NCI-H446 (cell line): Measurements from ENCODE around the gene ANKRD13C.
A peak's percentile ranks its signal among the peaks of the same experiment; 100 is the strongest.

Source experiments
- DNase-seq, 2 experiments: peaks; one replicate each; lab custom pipeline; 2025; lab: John Stamatoyannopoulos, UW

The ANKRD13C gene

GRCh38 chr1:70295749-70296148 is 58.8 kb downstream of the ANKRD13C start:
- no peak for DNase-seq

GRCh38 chr1:70293186-70293843 is 61.2 kb downstream of the ANKRD13C start:
- no peak for DNase-seq

- DNase-seq: no peak
Observed at GRCh38 chr1:70290218-70290617, 64.3 kb downstream of the ANKRD13C start.

GRCh38 chr1:70288166-70288565 is 66.4 kb downstream of the ANKRD13C start:
- DNase-seq: no peak

- DNase-seq: no peak
Observed at GRCh38 chr1:70286453-70286852, 68.1 kb downstream of the ANKRD13C start.

- DNase-seq: no peak
Observed at GRCh38 chr1:70284366-70284765, 70.2 kb downstream of the ANKRD13C start.

DNA sequence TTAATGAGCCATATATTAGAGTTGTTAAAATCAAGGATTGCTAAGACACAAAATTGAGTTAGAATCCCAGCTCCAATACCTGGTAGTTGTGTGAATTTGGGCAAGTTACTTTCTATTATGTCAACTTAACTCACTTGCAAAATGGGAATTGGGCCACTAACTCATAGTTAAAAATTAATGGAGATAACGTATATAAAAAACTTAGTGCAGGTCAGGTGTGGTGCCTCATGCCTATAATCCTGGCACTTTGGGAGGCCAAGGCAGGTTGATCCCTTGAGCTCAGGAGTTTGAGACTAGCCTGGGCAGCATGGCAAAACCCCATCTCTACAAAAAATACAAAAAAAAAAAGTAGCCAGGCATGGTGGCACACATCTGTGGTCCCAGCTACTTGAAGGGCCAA is 75.8 kb downstream of the ANKRD13C start:
- no peak for DNase-seq

GRCh38 chr1:70277875-70278274 is 76.6 kb downstream of the ANKRD13C start:
- no peak for DNase-seq

- DNase-seq: no peak
Observed at GRCh38 chr1:70265946-70266345, 88.6 kb downstream of the ANKRD13C start.

DNA sequence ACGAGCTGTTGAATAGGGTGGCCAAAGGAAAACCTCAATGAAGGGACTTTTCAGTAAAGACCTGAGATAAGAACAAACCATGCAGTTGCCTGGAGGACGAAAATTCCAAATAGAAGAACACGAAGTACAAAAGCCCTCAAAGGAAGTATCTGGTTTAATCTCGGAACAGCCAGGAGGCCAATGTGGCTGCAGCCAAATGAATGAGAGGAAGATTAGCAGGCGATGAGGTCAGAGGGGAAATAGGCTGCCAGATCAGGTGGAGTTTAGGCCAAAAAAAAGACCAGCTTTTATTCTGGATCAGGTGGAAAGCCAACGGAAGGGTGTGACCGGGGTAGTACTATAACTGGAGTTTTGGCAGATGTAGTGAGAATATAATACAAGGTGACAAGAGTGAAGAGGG is 89.7 kb downstream of the ANKRD13C start:
- DNase-seq: no peak

GRCh38 chr1:70256664-70257063 is 97.9 kb downstream of the ANKRD13C start:
- DNase-seq: no peak

DNA sequence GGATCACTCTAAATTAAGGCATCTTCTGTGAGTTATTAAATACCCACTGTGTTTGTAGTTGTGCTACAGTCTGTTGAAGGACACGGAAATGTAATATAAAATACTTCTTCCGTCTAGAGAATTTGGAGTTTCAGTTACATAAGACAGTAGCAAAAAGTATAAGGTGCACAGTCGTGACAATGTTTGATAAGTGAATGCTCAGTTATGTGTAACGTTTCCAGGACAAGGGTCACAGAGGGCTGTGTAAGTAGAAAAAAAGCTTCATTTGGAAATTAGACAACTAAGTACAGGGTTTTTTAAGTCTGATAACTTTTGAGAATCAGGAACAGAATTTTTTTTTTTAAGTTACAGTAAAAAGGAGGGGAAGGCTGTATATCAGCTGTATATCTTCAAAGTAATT is 105.8 kb downstream of the ANKRD13C start:
- DNase-seq: no peak

GRCh38 chr1:70247768-70248167 is 106.8 kb downstream of the ANKRD13C start:
- DNase-seq: no peak

GRCh38 chr1:70247122-70247521 is 107.4 kb downstream of the ANKRD13C start:
- no peak for DNase-seq

DNA sequence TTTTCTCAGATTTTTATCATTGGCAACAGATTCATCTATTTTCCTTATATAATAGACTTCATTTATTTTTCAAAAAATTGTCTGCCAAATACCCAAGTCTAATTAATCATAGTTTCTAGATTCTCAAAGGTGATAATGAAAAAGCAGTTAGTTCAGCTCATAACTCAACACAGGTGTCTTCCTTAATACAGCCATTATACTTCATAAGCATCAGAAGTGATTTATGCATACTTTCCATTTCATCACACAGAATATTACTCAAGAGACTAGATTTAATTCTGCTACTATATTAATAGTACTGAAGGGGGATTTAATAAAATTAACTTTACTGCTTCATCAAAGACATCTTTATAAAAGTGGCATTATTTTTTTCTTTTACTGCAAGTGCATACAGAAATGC is 114.6 kb downstream of the ANKRD13C start:
- no peak for DNase-seq

DNA sequence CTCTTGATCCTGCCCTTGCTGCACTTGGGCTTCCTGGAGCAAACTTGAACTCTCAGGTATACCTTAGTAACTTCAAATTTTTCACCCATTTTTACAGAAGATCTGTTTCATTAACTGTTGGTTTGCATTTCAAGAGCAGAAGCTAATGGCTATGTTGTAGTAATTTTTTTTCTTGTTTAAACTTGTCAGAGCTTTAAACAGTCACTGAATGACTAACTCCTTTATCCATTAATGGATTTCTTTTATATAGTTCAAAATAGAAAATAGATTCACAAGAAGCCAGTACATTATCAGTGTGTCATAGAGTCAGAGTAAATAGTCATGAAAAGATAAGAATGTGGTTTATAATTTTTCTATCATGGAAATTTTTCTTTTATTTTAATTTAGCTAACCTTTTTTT is 119.8 kb downstream of the ANKRD13C start:
- DNase-seq: no peak

DNA sequence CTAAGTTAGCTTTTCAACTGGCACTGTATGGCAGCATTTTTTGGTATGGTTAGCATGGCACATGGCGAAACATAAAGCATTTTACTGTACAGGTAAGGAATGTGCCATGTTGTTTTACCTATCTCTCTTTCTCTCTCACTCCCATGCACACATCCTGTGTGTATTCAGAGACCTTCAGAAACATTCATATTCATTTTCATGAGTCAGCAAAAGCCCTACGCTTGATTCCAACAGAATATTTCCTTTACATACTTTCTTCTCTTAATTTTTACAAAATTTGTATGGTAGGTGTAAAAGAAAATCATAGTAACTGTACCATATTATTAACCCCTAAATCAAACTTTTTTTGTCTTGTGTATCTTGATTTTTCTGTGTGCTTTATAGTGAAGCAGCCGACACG is 123.0 kb downstream of the ANKRD13C start:
- no peak for DNase-seq

DNA sequence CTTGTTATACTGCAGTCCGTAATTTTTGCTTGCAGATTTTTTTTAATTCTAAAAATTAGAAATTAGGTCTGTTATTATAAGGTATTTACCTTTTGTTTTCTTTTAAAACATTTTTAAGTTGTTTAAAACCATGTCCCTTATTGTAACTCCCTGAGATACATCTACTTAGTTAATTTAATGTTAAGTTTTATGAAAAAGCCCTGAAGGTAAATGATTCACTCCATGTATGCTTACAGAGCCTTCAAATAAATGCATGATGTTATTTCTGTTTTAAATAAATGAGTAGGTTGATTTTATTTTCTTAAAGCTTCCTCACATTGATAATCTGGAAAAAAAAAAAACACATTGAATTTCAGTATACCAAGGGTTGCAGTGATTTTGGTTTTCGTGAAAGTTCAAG is 125.9 kb downstream of the ANKRD13C start:
- DNase-seq: no peak

- no peak for DNase-seq
Observed at GRCh38 chr1:70227439-70227838, 127.1 kb downstream of the ANKRD13C start.

GRCh38 chr1:70224954-70225353 is 129.6 kb downstream of the ANKRD13C start:
- no peak for DNase-seq

- DNase-seq: no peak
Observed at GRCh38 chr1:70222716-70223235, 131.7 kb downstream of the ANKRD13C start.

DNA sequence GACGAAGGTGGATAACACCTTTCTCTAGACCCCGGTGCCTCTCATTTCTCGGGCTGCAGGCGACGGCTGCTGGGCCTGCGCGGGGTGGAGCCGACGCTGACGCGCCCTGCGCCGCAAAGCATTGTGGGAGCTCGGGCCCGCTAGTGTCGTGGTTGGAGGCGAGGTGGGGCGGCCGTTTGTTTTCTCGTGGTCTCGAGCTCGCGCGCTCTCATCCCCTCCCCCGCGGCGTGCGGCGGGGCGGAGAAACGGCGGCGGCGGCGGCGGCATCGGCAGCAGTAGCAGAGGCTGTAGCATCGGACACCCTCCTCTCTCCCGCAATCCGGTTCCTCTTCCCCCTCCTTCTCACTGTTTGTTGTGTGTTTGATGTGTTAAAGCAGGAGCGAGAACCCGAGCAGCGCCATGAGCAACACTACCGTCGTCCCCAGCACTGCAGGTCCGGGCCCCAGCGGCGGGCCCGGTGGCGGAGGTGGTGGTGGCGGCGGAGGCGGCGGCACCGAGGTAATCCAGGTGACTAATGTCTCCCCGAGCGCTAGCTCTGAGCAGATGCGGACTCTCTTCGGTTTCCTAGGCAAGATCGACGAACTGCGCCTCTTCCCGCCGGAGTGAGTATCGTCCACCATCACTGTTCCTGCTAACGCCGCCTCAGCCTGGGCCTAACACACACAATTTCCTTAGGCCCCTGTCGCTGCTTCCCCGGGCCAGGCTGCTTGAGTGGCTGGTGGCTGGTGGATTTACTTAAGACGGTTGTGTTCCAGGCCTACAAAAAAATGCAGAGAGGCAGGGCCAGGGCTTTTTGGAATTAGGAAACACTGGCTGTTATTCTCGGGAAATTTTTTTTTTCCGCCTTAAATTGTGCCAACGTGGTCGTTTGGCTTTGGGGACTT is 133.0 kb downstream of the ANKRD13C start, which contains the start of gene SRSF11:
Gene SRSF11 (plus strand): TSS at position 143 of the 884 bp plus-strand sequence. CDS start 257 bp downstream, at position 400.
- DNase-seq: peak; percentile 95 to 98
